ENCODE data around the gene SLC25A26. TPM values are rescaled to one million over a fixed set of nuclear protein-coding genes. Genes with fewer than 3 reads are reported as not detected.

SLC25A26 gene
- total RNA-seq, 4 donors from 2014 or later = 8.5 to 26.3 (median 16.7) TPM

DNA sequence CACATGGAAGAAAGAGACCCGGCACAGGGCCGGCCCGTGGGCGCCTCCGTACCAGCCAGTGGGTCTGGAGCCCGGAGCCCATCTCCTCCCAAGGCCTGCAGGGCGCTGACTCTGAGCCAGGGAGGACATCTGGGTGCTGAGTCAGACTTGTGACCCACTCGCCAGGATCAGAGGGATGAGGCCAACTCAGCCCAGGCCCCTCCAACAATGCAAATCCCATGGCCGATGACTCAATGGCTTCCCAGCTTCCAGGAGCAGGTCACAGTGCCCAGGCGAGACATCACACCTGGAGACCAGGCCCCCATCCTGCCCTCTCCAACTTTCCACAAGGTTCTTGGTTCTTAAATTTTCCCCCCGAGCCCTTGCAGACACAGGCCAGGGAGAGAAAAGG, 184.9 kb downstream of the SLC25A26 start:
- Histone ChIP-seq H3K36me3 (peaks cover 0 to 84% (median 0%) of the 10 kb centered on the region in 3 donors), H3K27me3 (no peaks in the 10 kb centered on the region), H3K4me3 (no peak overlapping the region), H3K9me3 (no peaks in the 10 kb centered on the region), H3K4me1 (peaks cover 0 to 76% (median 17%) of the 10 kb centered on the region in 3 donors), H3K27ac (peak overlapping the region in 3 of 4 donors; percentile 35 to 64 (median 47))
- no peak for TF ChIP-seq CTCF (IDR thresholded peaks at IDR 0.05)
- TF ChIP-seq POLR2A (IDR thresholded peaks at IDR 0.05) = no peak
- intact Hi-C loops (cut with DNase I) = loop anchor here (5.0 kb wide), 1 partner anchor 412 kb away; no protein-coding TSS in a partner anchor
- WGBS, 2 donors = 50 to 67% methylated on average over 3 to 8 of the region's 11 CpGs
- DNase-seq = no peak

DNA sequence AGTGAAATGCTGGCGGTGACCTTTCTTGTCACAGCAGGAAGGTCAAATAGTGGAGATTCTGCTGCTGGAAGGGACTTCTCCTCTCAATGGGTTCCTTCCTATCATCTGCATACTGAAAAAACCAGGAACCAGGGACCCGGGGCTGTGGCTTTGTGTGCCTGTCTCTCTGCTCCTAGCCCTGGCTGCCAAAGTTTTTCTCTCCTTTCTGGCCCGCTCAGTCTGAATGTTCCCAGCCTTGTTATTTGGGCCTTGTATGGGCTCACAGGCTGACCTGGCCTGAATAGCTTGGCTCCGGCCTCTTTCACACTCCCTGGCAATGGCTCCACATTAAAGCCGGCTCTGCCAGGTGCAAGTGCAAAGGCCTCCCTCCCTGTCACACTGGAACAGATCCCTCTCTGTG, 185.4 kb downstream of the SLC25A26 start:
- no peak overlapping the region for H3K4me3 ChIP-seq
- WGBS, 2 donors = 80% methylated on average over 3 to 5 of the region's 5 CpGs
- no peaks in the 10 kb centered on the region for H3K27me3 ChIP-seq
- DNase-seq = no peak
- peak overlapping the region in 3 of 4 donors; percentile 35 to 64 (median 47) for H3K27ac ChIP-seq
- TF ChIP-seq CTCF (IDR thresholded peaks at IDR 0.05) = no peak
- TF ChIP-seq POLR2A (IDR thresholded peaks at IDR 0.05) = no peak
- peaks cover 0 to 87% (median 0%) of the 10 kb centered on the region in 3 donors for H3K36me3 ChIP-seq
- no peaks in the 10 kb centered on the region for H3K9me3 ChIP-seq
- peaks cover 0 to 76% (median 17%) of the 10 kb centered on the region in 3 donors for H3K4me1 ChIP-seq
- intact Hi-C loops (cut with DNase I) = loop anchor here (5.0 kb wide), 1 partner anchor 411 kb away; no protein-coding TSS in a partner anchor

- H3K36me3 ChIP-seq = peaks cover 0 to 92% (median 0%) of the 10 kb centered on the region in 3 donors
- no peak overlapping the region for H3K4me3 ChIP-seq
- H3K9me3 ChIP-seq = no peaks in the 10 kb centered on the region
- 71 to 72% methylated on average over 8 to 9 of the region's 17 CpGs for WGBS, 2 donors
- peak overlapping the region in 3 of 4 donors; percentile 27 to 47 (median 35) for H3K27ac ChIP-seq
- no peaks in the 10 kb centered on the region for H3K27me3 ChIP-seq
- H3K4me1 ChIP-seq = peaks cover 0 to 69% (median 17%) of the 10 kb centered on the region in 3 donors
- intact Hi-C loops (cut with DNase I) = loop anchor here (5.0 kb wide), 1 partner anchor 410 kb away; no protein-coding TSS in a partner anchor
- DNase-seq = no peak
- TF ChIP-seq CTCF (IDR thresholded peaks at IDR 0.05) (no peak), POLR2A (IDR thresholded peaks at IDR 0.05) (no peak)
Measured at GRCh38 chr3:66406831-66407610, 186.2 kb downstream of the SLC25A26 start.

GRCh38 chr3:66407611-66408218, 186.9 kb downstream of the SLC25A26 start:
- TF ChIP-seq POLR2A (IDR thresholded peaks at IDR 0.05) (no peak), CTCF (IDR thresholded peaks at IDR 0.05) (peak; percentile 70 to 90 (median 88))
- H3K4me1 ChIP-seq = peaks cover 0 to 63% (median 17%) of the 10 kb centered on the region in 3 donors
- intact Hi-C loops (cut with DNase I) = loop anchor here (5.0 kb wide), 1 partner anchor 410 kb away; no protein-coding TSS in a partner anchor
- H3K36me3 ChIP-seq = peaks cover 0 to 94% (median 0%) of the 10 kb centered on the region in 3 donors
- DNase-seq = no peak
- no peaks in the 10 kb centered on the region for H3K9me3 ChIP-seq
- H3K27ac ChIP-seq = peak overlapping the region in 2 of 4 donors; percentile 5 to 27
- 44 to 74% methylated on average over 5 to 8 of the region's 14 CpGs for WGBS, 2 donors
- no peak overlapping the region for H3K4me3 ChIP-seq
- no peaks in the 10 kb centered on the region for H3K27me3 ChIP-seq
